Stomach (tissue), 4 donors: ENCODE measurements around the gene NRTN.
"Not testable (repeated sequence)": the region's sequence is repeated elsewhere in the genome, so short reads cannot be mapped to it uniquely, and the experiment has no call there.

Experiments
- CTCF ChIP-seq, 7 experiments: fragments of 450-650 bp in 4 of 7; fragments of 200-600 bp in 3 of 7; sonication (generic) in 3 of 7; IDR thresholded peaks; one replicate each; pipeline ENCODE4 v1.5.1; 2016 to 2019; ENCODE audit warnings: antibody characterized with exemption in 7 of 7, control low read depth in 2 of 7, mild to moderate bottlenecking in 1 of 7
- EP300 ChIP-seq: sonication (generic); formaldehyde crosslinking; IDR thresholded peaks from one replicate; pipeline ENCODE4 v1.6.1; 2017; ENCODE audit warnings: antibody characterized with exemption
- POLR2A ChIP-seq, 4 donors: fragments of 450-650 bp; IDR thresholded peaks; one replicate each; pipeline ENCODE4 v1.6.1; 2016; ENCODE audit warnings: antibody characterized with exemption in 4 of 4, control low read depth in 2 of 4, mild to moderate bottlenecking in 1 of 4, moderate library complexity in 1 of 4

GRCh38 chr19:5874496-5874895 is 69.6 kb downstream of the NRTN start:
- TF ChIP-seq CTCF (IDR thresholded peaks at IDR 0.05); EP300; POLR2A (IDR thresholded peaks at IDR 0.05): not testable (repeated sequence)
